Transverse colon (tissue), 4 donors: ENCODE results near the gene BMP10.

Source experiments
- CTCF ChIP-seq, 5 experiments: fragments of 200-600 bp in 3 of 5; fragments of 450-650 bp in 2 of 5; sonication (generic) in 3 of 5; IDR thresholded peaks; 1 replicate in 2 of 5; 2 replicates in 3 of 5; pipeline ENCODE4 v1.5.1; 2016 to 2017; ENCODE audit warnings: antibody characterized with exemption in 5 of 5, inconsistent platforms in 3 of 5, mild to moderate bottlenecking in 2 of 5, moderate library complexity in 1 of 5
- POLR2A ChIP-seq: fragments of 450-650 bp; IDR thresholded peaks from one replicate; pipeline ENCODE4 v1.6.1; 2016; ENCODE audit warnings: antibody characterized with exemption, mild to moderate bottlenecking, moderate library complexity
- POLR2AphosphoS5 ChIP-seq, 3 donors: sonication (generic); formaldehyde crosslinking; IDR thresholded peaks; one replicate each; pipeline ENCODE4 v1.6.1; 2016; ENCODE audit warnings: antibody characterized with exemption in 3 of 3

- no peak for TF ChIP-seq POLR2A
- peak in 3 of 5 experiments; percentile 3 to 42 (median 8) for TF ChIP-seq CTCF (IDR thresholded peaks at IDR 0.05)
- peak; percentile 71 to 77 (median 77) for TF ChIP-seq POLR2AphosphoS5 (IDR thresholded peaks at IDR 0.05)
Measured at GRCh38 chr2:68828887-68829708, 42.1 kb downstream of the BMP10 start.
